HCT116 (cell line): ENCODE results near the gene TXNL4B. TPM values are rescaled to one million over a fixed set of nuclear protein-coding genes. Genes with fewer than 3 reads are reported as not detected.

Experiments
- ATAC-seq: fragments of 200-7000 bp; cut with Tn5 transposase; 2 replicates; pipeline ENCODE4 v1.9.1; 2020; ENCODE audit warnings: mild to moderate bottlenecking, moderate library complexity
- BruUV-seq: library from RNA; stranded (reverse); fragments of 400-500 nt; replicated peaks from 2 replicates; lab custom pipeline; 2021; lab: Mats Ljungman, UMichigan
- CTCF ChIA-PET: fragments of 300-600 bp; sonication (Branson Sonifier 250); formaldehyde crosslinking; loops from one replicate; lab custom pipeline; 2021; ENCODE audit warnings: antibody characterized with exemption; lab: Charles Lee
- POLR2A ChIA-PET: fragments of 300-600, 350-600 bp; sonication (Branson Sonifier 250); formaldehyde crosslinking; loops from one replicate; lab custom pipeline; 2021; ENCODE audit warnings: antibody characterized with exemption; lab: Charles Lee
- RAD21 ChIA-PET, 2 experiments: fragments of 300-600 bp; sonication (Branson Sonifier 250); formaldehyde crosslinking; loops; one replicate each; lab custom pipeline; 2023; ENCODE audit warnings: low total read pairs in 2 of 2; ENCODE audit not compliant: uncharacterized antibody in 2 of 2, unreplicated experiment in 2 of 2, low non-redundant PET in 1 of 2; lab: Charles Lee
- DNase-seq: peaks from one replicate; pipeline ENCODE4 v3.0.0-alpha.2; 2010; ENCODE audit warnings: low read depth, low spot score
- H2AFZ ChIP-seq: fragments of 200-600 bp; shearing (Covaris generic), sonication (generic); 2 replicates; pipeline ENCODE4 v1.6.1; 2017; ENCODE audit warnings: low read depth, mixed run types, mixed read lengths, antibody characterized with exemption, low read length; ENCODE audit not compliant: poor library complexity, severe bottlenecking
- H3K27ac ChIP-seq: 2 replicates; pipeline ENCODE4 v1.5.1; 2012; ENCODE audit warnings: low read depth, low read length
- H3K27me3 ChIP-seq: fragments of 200-600 bp; sonication (generic); 2 replicates; pipeline ENCODE4 v1.6.1; 2016; ENCODE audit warnings: mixed run types, low read length, mixed read lengths; ENCODE audit not compliant: insufficient read depth
- H3K36me3 ChIP-seq, 2 experiments: fragments of 200-500 bp in 1 of 2; fragments of 200-600 bp in 1 of 2; sonication (Bioruptor generic) in 1 of 2; sonication (generic) in 1 of 2; 2 replicates each; pipeline versions ENCODE4 v1.5.1 to v1.6.1; 2014 to 2016; ENCODE audit warnings: low read length in 2 of 2, inconsistent platforms in 1 of 2, mixed read lengths in 1 of 2, mixed run types in 1 of 2; ENCODE audit not compliant: insufficient read depth in 2 of 2, control insufficient read depth in 1 of 2
- H3K4me1 ChIP-seq, 2 experiments: fragments of 200-600 bp in 1 of 2; sonication (generic) in 1 of 2; 2 replicates each; pipeline versions ENCODE4 v1.5.1 to v1.6.1; 2012 to 2017; ENCODE audit warnings: low read length in 2 of 2, inconsistent platforms in 1 of 2, mild to moderate bottlenecking in 1 of 2, mixed read lengths in 1 of 2, mixed run types in 1 of 2, moderate library complexity in 1 of 2; ENCODE audit not compliant: insufficient read depth in 2 of 2, control insufficient read depth in 1 of 2
- H3K4me2 ChIP-seq: fragments of 200-600 bp; sonication (generic); 2 replicates; pipeline ENCODE4 v1.6.1; 2017; ENCODE audit warnings: mixed run types, low read length, mixed read lengths
- H3K4me3 ChIP-seq, 2 experiments: fragments of 200-600 bp in 1 of 2; sonication (generic) in 1 of 2; replicated peaks in 1 of 2; 2 replicates each; pipeline ENCODE4 v1.5.1; 2011 to 2016; ENCODE audit warnings: low read length in 2 of 2, control low read depth in 1 of 2, low read depth in 1 of 2, mild to moderate bottlenecking in 1 of 2, mixed read lengths in 1 of 2, mixed run types in 1 of 2
- H3K79me2 ChIP-seq: fragments of 200-600 bp; sonication (generic); 2 replicates; pipeline ENCODE4 v1.6.1; 2017; ENCODE audit warnings: mild to moderate bottlenecking, mixed run types, low read length, moderate library complexity, mixed read lengths; ENCODE audit not compliant: insufficient read depth
- H3K9ac ChIP-seq: fragments of 200-600 bp; sonication (generic); 2 replicates; pipeline ENCODE4 v1.6.1; 2016; ENCODE audit warnings: low read length, mixed read lengths
- H3K9me2 ChIP-seq: fragments of 200-600 bp; sonication (generic), shearing (Covaris generic); 2 replicates; pipeline ENCODE4 v1.6.1; 2017; ENCODE audit warnings: mixed run types, mild to moderate bottlenecking, moderate library complexity; ENCODE audit not compliant: insufficient read depth
- H3K9me3 ChIP-seq, 2 experiments: fragments of 200-500 bp in 1 of 2; fragments of 200-600 bp in 1 of 2; sonication (Bioruptor generic) in 1 of 2; sonication (generic) in 1 of 2; 2 replicates each; pipeline ENCODE4 v1.6.1; 2014 to 2017; ENCODE audit warnings: low read length in 2 of 2, mixed read lengths in 2 of 2, inconsistent platforms in 1 of 2, low read depth in 1 of 2, mild to moderate bottlenecking in 1 of 2, mixed run types in 1 of 2, moderate library complexity in 1 of 2; ENCODE audit not compliant: control insufficient read depth in 1 of 2, insufficient read depth in 1 of 2
- H4K20me1 ChIP-seq: fragments of 200-600 bp; sonication (generic), shearing (Covaris generic); 2 replicates; pipeline ENCODE4 v1.6.1; 2017; ENCODE audit warnings: mixed run types, mild to moderate bottlenecking, moderate library complexity; ENCODE audit not compliant: insufficient read depth
- CBX3 ChIP-seq: IDR thresholded peaks from 2 replicates; pipeline ENCODE4 v1.6.1; 2012; ENCODE audit warnings: low read depth
- CEBPB ChIP-seq: IDR thresholded peaks from 2 replicates; pipeline ENCODE4 v1.6.1; 2012; ENCODE audit warnings: low read depth
- CTCF ChIP-seq, 3 experiments: fragments of 200-600 bp in 1 of 3; sonication (generic) in 1 of 3; IDR thresholded peaks in 2 of 3; conservative IDR thresholded peaks in 1 of 3; 2 replicates each; pipeline ENCODE4 v1.5.1; 2012 to 2017; ENCODE audit warnings: low read depth in 2 of 3, low read length in 2 of 3, antibody characterized with exemption in 1 of 3, borderline replicate concordance in 1 of 3, control low read depth in 1 of 3, mild to moderate bottlenecking in 1 of 3, mixed read lengths in 1 of 3, mixed run types in 1 of 3, moderate library complexity in 1 of 3; ENCODE audit not compliant: insufficient read depth in 1 of 3
- EZH2 ChIP-seq: fragments of 200-600 bp; sonication (generic); IDR thresholded peaks from 2 replicates; pipeline ENCODE4 v1.6.1; 2017; ENCODE audit warnings: antibody characterized with exemption, mixed run types
- JUND ChIP-seq: IDR thresholded peaks from 2 replicates; pipeline ENCODE4 v1.6.1; 2012
- MAX ChIP-seq: IDR thresholded peaks from 2 replicates; pipeline ENCODE4 v1.6.1; 2012
- POLR2A ChIP-seq: IDR thresholded peaks from 2 replicates; pipeline ENCODE4 v1.7.0; 2011; ENCODE audit warnings: borderline replicate concordance; ENCODE audit not compliant: insufficient read depth, insufficient read length; ENCODE audit errors: extremely low read depth
- REST ChIP-seq: IDR thresholded peaks from 2 replicates; pipeline ENCODE4 v1.6.1; 2012; ENCODE audit warnings: low read depth
- SIN3A ChIP-seq: IDR thresholded peaks from 2 replicates; pipeline ENCODE4 v1.6.1; 2012; ENCODE audit warnings: low read depth
- SRF ChIP-seq: IDR thresholded peaks from 2 replicates; pipeline ENCODE4 v1.6.1; 2012; ENCODE audit warnings: low read depth
- TCF7L2 ChIP-seq: IDR thresholded peaks from 2 replicates; pipeline ENCODE4 v1.7.0; 2011; ENCODE audit warnings: borderline replicate concordance, inconsistent platforms; ENCODE audit not compliant: insufficient read depth, insufficient read length; ENCODE audit errors: extremely low read depth
- ZBTB33 ChIP-seq: IDR thresholded peaks from 2 replicates; pipeline ENCODE4 v1.6.1; 2011; ENCODE audit warnings: mild to moderate bottlenecking, low read length, moderate library complexity; ENCODE audit not compliant: insufficient replicate concordance; ENCODE audit errors: extremely low read depth
- intact Hi-C: fragments of 100-400 bp; cut with micrococcal nuclease; formaldehyde crosslinking; loops from 2 replicates; pipeline ENCODE4 v1.10.0; 2022
- total RNA-seq: library from RNA; stranded (reverse); gene quantifications from one replicate; pipeline ENCODE4 v1.2.1, GENCODE V29; 2021; ENCODE audit not compliant: unreplicated experiment

The TXNL4B gene
- total RNA-seq, 1 experiment from 2014 or later: 15.5 TPM

GRCh38 chr16:72109300-72109699, 15.9 kb upstream of the TXNL4B start:
- Histone ChIP-seq H3K9me2 (no peaks in the 10 kb centered on the region), H3K4me2 (no peak overlapping the region), H3K79me2 (no peaks in the 10 kb centered on the region), H4K20me1 (no peaks in the 10 kb centered on the region), H3K27ac (no peak overlapping the region), H3K9me3 (no peaks in the 10 kb centered on the region), H3K9ac (no peak overlapping the region), H3K27me3 (no peaks in the 10 kb centered on the region), H3K4me1 (no peaks in the 10 kb centered on the region), H3K4me3 (no peak overlapping the region), H3K36me3 (peaks cover 38 to 41% of the 10 kb centered on the region in 2 experiments), H2AFZ (no peak overlapping the region)
- no TSS peak for BruUV-seq
- intact Hi-C loops: no loop called here
- ATAC-seq (no peak), DNase-seq (no peak)
- TF ChIP-seq REST: no peak
- ChIA-PET RAD21 (no interaction called here), POLR2A (no interaction called here), CTCF (no interaction called here)

- Histone ChIP-seq H3K4me3 (no peak overlapping the region), H3K27me3 (no peaks in the 10 kb centered on the region), H3K79me2 (no peaks in the 10 kb centered on the region), H2AFZ (no peak overlapping the region), H3K9me2 (no peaks in the 10 kb centered on the region), H3K36me3 (peaks cover 43 to 44% of the 10 kb centered on the region in 2 experiments), H3K4me1 (no peaks in the 10 kb centered on the region), H4K20me1 (no peaks in the 10 kb centered on the region), H3K9me3 (no peaks in the 10 kb centered on the region), H3K4me2 (no peak overlapping the region), H3K9ac (no peak overlapping the region), H3K27ac (no peak overlapping the region)
- intact Hi-C loops: no loop called here
- ChIA-PET CTCF (no interaction called here), POLR2A (no interaction called here), RAD21 (no interaction called here)
- DNase-seq: no peak
- BruUV-seq: no TSS peak
- ATAC-seq: no peak
- TF ChIP-seq TCF7L2 (no peak), JUND (no peak), SRF (no peak), MAX (no peak), POLR2A (no peak), CEBPB (no peak), SIN3A (no peak), CTCF (IDR thresholded peaks at IDR 0.05 in 2 of 3, conservative IDR thresholded peaks at IDR 0.05 in 1 of 3; ENCODE audit: borderline replicate concordance in 1 of 3, insufficient read depth in 1 of 3, low read depth in 2 of 3, low read length in 2 of 3) (no peak), CBX3 (no peak), ZBTB33 (no peak), EZH2 (no peak)
Observed at GRCh38 chr16:72108353-72109102, 15.1 kb upstream of the TXNL4B start.
